RWPE1 (cell line): ENCODE data around the gene ILF3.

Experiments used
- CTCF ChIA-PET: fragments of 350-600 bp; sonication (Branson Sonifier 250); formaldehyde crosslinking; extraction: SDS; loops from one replicate; lab custom pipeline; 2021; lab: Yijun Ruan, JAX
- POLR2A ChIA-PET: fragments of 400-600 bp; formaldehyde crosslinking; extraction: SDS; loops from one replicate; lab custom pipeline; 2020; ENCODE audit warnings: antibody characterized with exemption; ENCODE audit not compliant: low non-redundant PET; lab: Yijun Ruan, JAX
- DNase-seq: peaks from one replicate; pipeline ENCODE4 v3.0.0; 2012; ENCODE audit warnings: low spot score
- H3K27ac ChIP-seq: fragments of 450-650 bp; 2 replicates; pipeline ENCODE4 v1.5.1; 2017
- CTCF ChIP-seq: fragments of 450-650 bp; conservative IDR thresholded peaks from 2 replicates; pipeline ENCODE4 v1.5.1; 2017; ENCODE audit warnings: low read depth, mild to moderate bottlenecking

The ILF3 gene

DNA sequence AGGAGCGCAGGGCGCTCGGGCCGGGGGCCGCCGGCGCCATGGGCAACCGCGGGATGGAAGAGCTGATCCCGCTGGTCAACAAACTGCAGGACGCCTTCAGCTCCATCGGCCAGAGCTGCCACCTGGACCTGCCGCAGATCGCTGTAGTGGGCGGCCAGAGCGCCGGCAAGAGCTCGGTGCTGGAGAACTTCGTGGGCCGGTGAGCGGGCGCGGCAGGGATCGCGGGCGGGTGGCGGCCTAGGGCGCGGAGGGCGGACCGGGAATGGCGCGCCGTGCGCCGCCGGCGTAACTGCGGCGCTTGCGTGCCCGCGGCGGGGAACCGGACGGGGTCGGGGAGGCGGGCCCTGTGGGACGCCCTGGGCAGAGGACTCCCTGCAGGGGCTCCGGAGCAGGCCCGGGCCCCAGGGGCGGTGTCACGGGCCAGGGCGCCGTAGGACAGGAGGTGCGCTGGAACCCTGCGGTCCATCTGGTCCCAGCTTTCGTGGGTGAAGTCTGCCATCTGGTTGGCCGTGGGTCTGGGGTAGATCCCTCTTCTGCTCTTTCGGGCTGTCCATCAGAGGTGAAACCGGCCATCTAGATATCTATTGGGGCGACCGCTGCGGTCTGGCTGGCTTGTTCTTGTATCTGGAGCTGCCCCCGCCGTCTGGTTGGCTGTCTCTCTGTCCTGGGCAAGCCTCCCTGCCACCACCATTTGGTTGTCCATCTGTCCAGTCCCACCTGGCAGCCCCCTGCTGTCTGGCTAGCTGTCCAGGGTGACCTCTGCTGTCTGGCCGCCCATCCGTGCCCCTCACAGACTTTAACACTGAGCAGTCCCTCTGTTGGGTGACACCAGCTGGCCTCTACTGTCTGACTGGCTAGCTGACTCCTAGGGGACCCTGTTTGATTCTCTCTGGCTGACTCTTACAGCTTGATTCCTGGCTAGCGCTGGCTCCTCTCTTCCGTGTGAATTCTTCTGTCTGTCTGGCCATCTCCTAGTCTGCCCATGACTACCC, 64.4 kb downstream of the ILF3 start:
- peak; percentile 46 for DNase-seq
- POLR2A ChIA-PET = interaction anchor here (1.2 kb wide), 1 partner anchor 32 kb away, joined by 3 read pairs; no protein-coding TSS in a partner anchor
- peak overlapping the region; percentile 90 for H3K27ac ChIP-seq
- CTCF ChIA-PET = interaction anchor here (0.5 to 2.3 kb wide), 10 partner anchors 14 to 218 kb away, joined by 3 to 11 read pairs (median 4); no protein-coding TSS in a partner anchor
- TF ChIP-seq CTCF = no peak

- DNase-seq = no peak
- H3K27ac ChIP-seq = peak overlapping the region; percentile 90
- ChIA-PET CTCF (interaction anchor here (0.6 to 2.3 kb wide), 3 partner anchors 13 to 217 kb away, joined by 4 to 11 read pairs (median 4); no protein-coding TSS in a partner anchor), POLR2A (no interaction called here)
- no peak for TF ChIP-seq CTCF
Measured at GRCh38 chr19:10719466-10719961, 65.4 kb downstream of the ILF3 start.

- POLR2A ChIA-PET = no interaction called here
- no peak overlapping the region for H3K27ac ChIP-seq
- CTCF ChIA-PET = interaction anchor here (0.6 kb wide), 2 partner anchors 10 to 98 kb away, joined by 3 to 6 read pairs; no protein-coding TSS in a partner anchor
- no peak for TF ChIP-seq CTCF
- no peak for DNase-seq
Measured at GRCh38 chr19:10720607-10721125, 66.5 kb downstream of the ILF3 start.

DNA sequence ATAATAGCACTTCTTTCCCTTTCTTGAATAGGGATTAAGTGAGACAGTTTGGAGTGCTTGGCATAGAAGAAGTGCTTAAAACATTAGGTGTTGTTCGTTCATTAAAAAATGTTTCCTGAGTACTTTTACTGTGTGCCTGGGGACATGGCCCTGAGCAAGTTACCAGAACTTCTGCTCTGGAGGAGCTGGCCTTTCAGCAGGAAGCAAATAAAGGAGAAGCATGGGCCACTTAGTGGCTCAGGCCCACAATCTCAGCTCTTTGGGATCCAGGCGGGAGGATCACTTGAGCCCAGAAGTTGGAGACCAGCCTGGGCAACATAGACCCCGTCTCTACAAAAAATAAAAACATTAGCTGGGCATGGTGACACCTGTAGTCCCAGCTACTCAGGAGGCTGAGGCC, 69.4 kb downstream of the ILF3 start:
- ChIA-PET POLR2A (interaction anchor here (0.7 kb wide), 1 partner anchor 195 kb away, joined by 4 read pairs; no protein-coding TSS in a partner anchor), CTCF (no interaction called here)
- peak overlapping the region; percentile 17; the same call in 1 of the 2 replicates for H3K27ac ChIP-seq
- no peak for TF ChIP-seq CTCF
- no peak for DNase-seq

DNA sequence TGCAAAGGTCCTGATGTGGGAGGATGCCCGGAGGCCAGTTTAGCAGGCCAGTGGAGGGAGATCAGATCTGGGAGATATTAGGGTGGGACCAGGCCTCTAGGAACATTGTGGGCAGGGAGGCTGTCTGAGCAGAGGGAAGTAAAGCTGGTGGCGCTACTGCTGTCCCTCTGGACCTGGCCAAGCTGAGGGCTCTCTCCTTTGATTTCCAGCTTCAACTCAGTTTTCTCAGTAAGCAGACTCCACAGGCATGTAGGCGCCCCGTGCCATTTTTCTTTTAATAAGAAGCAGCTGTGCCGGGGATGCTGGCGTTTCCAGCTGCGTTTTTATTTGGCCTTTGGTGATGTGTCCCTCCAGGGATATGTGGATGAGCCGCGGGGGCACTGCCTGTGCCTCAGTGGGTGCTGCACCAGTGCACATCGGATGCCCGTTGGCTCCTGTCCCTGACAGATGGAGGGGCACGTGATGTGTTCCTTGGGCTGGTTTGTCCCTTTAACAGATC, 70.5 kb downstream of the ILF3 start:
- TF ChIP-seq CTCF = no peak
- POLR2A ChIA-PET = no interaction called here
- peak overlapping the region; percentile 1; the same call in 1 of the 2 replicates for H3K27ac ChIP-seq
- DNase-seq = no peak
- CTCF ChIA-PET = interaction anchor here (0.6 kb wide), 1 partner anchor 96 kb away, joined by 3 read pairs; no protein-coding TSS in a partner anchor

DNA sequence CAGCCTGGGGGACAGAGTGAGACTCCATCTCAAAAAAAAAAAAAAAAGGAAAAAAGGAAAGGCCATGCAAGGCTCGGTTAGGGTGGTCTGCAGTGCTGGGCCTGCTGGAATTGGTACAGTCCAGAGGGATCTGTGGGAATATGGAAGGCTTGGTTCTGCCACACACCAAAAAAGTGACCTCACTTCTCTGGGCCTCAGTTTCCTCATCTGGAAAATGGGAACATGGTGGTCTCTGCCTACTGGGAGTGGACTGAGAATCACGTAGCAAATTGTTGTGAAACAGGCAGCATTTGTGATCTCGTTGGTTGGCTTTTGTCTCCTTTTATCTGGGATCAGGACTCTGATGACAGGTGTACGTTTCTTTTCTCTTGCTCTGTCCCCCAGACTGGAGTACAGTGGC, 71.3 kb downstream of the ILF3 start:
- no peak overlapping the region for H3K27ac ChIP-seq
- ChIA-PET POLR2A (no interaction called here), CTCF (interaction anchor here (0.6 to 0.7 kb wide), 2 partner anchors 95 to 539 kb away, joined by 3 to 6 read pairs; no protein-coding TSS in a partner anchor)
- no peak for DNase-seq
- TF ChIP-seq CTCF = no peak
